ENCODE data around the gene ZNF324B. TPM values are rescaled to one million over a fixed set of nuclear protein-coding genes. Genes with fewer than 3 reads are reported as not detected.

Gene ZNF324B
- total and polyA plus RNA-seq, 2 of the 4 experiments (the other 2 are of a cell fraction), result 3.5 to 4.1 TPM

DNA sequence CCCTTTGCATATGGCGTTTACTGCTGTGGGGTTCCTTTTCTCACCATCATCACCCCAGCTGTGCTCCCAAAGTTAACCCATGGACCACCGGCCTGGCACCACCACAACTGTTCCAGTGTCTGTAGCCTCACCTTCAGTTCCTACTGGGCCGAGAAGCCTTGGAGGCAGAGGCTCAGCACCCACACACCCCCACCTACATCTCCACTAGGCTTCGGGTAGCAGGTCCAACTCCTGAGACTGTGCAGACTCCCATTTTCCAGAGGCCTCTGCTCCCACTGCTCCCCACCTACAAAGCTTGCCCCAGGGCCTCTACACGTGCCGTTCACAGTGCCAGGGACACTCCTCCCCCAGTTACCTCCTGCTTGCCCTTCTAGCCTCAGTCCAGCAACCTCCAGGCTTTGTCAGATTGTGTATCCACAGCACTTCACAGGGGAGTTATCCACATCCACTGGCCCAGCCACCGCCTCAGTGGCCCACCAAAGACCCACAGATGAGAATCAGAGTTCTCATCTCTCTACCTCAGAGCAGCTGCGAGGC lies 46.3 kb downstream of the ZNF324B start:
- intact Hi-C loops (cut with micrococcal nuclease) (no loop called here), dilution Hi-C loops (cut with HindIII; ENCODE audit: low sequenced_read_pairs, unreplicated experiment) (no loop called here), in situ Hi-C loops (cut with MboI; ENCODE audit: low sequenced_read_pairs) (no loop called here)
- no peak overlapping the region; the same call in 1 of the 2 replicates for H2AK5ac ChIP-seq (ENCODE audit: low read depth, low read length)
- no peak overlapping the region for H2BK15ac ChIP-seq (ENCODE audit: low read depth, low read length)
- H3K56ac ChIP-seq (ENCODE audit: extremely low read depth, insufficient read depth, low read length), result no peak overlapping the region
- no peak overlapping the region for H3K23ac ChIP-seq (ENCODE audit: low read depth, low read length)
- no peak overlapping the region for H4K8ac ChIP-seq (ENCODE audit: low read depth in 2 of 2, low read length in 2 of 2)
- peaks cover 6 to 11% of the 10 kb centered on the region in 2 experiments for H3K79me1 ChIP-seq (ENCODE audit: low read depth in 1 of 2, low read length in 2 of 2)
- H3K14ac ChIP-seq (replicated peaks; ENCODE audit: low read depth, low read length), result no peak overlapping the region
- H3K9ac ChIP-seq (ENCODE audit: low read depth, low read length), result no peak overlapping the region
- no peak overlapping the region for H4K91ac ChIP-seq (ENCODE audit: insufficient read depth, low read depth, low read length)
- TF ChIP-seq CHD1 (IDR thresholded peaks at IDR 0.05; ENCODE audit: low read depth, low read length) (no peak), MAZ (IDR thresholded peaks at IDR 0.05; ENCODE audit: borderline replicate concordance, low read depth, low read length) (no peak), RFX5 (IDR thresholded peaks at IDR 0.05; ENCODE audit: low read depth, low read length) (no peak), MXI1 (IDR thresholded peaks at IDR 0.05; ENCODE audit: borderline replicate concordance, low read depth, low read length) (no peak), RAD21 (IDR thresholded peaks at IDR 0.05; ENCODE audit: low read length) (no peak), CTCF (conservative IDR thresholded peaks at IDR 0.05; ENCODE audit: low read depth, low read length) (no peak), ELK1 (IDR thresholded peaks at IDR 0.05; ENCODE audit: borderline replicate concordance, low read depth, low read length) (no peak), FOS (IDR thresholded peaks at IDR 0.05; ENCODE audit: low read depth, low read length) (no peak), POLR2A (IDR thresholded peaks at IDR 0.05; ENCODE audit: low read depth, low read length) (no peak), BHLHE40 (IDR thresholded peaks at IDR 0.05; ENCODE audit: low read depth, low read length) (no peak), RCOR1 (IDR thresholded peaks at IDR 0.05; ENCODE audit: insufficient replicate concordance, low read length) (no peak), MAFK (IDR thresholded peaks at IDR 0.05; ENCODE audit: low read depth, low read length) (no peak), NFE2L2 (IDR thresholded peaks at IDR 0.05; ENCODE audit: low read depth, low read length) (no peak), CEBPB (IDR thresholded peaks at IDR 0.05; ENCODE audit: low read depth, low read length) (no peak), SMC3 (IDR thresholded peaks at IDR 0.05; ENCODE audit: low read depth, low read length) (no peak)
- TF ChIP-seq, protein P1, sequence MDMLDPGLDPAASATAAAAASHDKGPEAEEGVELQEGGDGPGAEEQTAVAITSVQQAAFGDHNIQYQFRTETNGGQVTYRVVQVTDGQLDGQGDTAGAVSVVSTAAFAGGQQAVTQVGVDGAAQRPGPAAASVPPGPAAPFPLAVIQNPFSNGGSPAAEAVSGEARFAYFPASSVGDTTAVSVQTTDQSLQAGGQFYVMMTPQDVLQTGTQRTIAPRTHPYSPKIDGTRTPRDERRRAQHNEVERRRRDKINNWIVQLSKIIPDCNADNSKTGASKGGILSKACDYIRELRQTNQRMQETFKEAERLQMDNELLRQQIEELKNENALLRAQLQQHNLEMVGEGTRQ (IDR thresholded peaks at IDR 0.05; ENCODE audit: low read depth, low read length), result no peak
- DNase-seq (no peak), ATAC-seq (ENCODE audit: low read depth) (no peak)
- H3K18ac ChIP-seq (ENCODE audit: low read depth, low read length), result no peak overlapping the region
- H2AK9ac ChIP-seq (replicated peaks; ENCODE audit: low read depth, low read length, poor library complexity), result peak overlapping the region; percentile 65
- no peak overlapping the region for H3K27ac ChIP-seq (ENCODE audit: insufficient read depth, low read length)
- no peak overlapping the region for H3K4me2 ChIP-seq (ENCODE audit: low read depth, low read length)
- ChIA-PET POLR2A (ENCODE audit: unreplicated experiment) (no interaction called here), CTCF (no interaction called here)
- no peak overlapping the region for H2BK5ac ChIP-seq (ENCODE audit: low read depth, low read length, poor library complexity, severe bottlenecking)
- H3K4me3 ChIP-seq (ENCODE audit: insufficient read depth, low read depth, low read length), result no peak overlapping the region
- H2BK20ac ChIP-seq (ENCODE audit: low read depth, low read length), result no peak overlapping the region
- H2BK120ac ChIP-seq (ENCODE audit: low read depth, low read length), result no peak overlapping the region
- no TSS peak for BruUV-seq (replicated peaks)
- 76% methylated on average over 3 of the region's 8 CpGs; no CpG with 5 or more reads in 1 of the 2 experiments for WGBS, 2 experiments (ENCODE audit: extremely low coverage in 2 of 2, insufficient read length in 1 of 2)
- H3K9me3 ChIP-seq (ENCODE audit: control insufficient read depth, insufficient read depth, low read length), result no peaks in the 10 kb centered on the region
- H3K4me1 ChIP-seq (ENCODE audit: control insufficient read depth, insufficient read depth, low read length), result peaks cover 4% of the 10 kb centered on the region; the same call in 1 of the 2 replicates
- H3K36me3 ChIP-seq (ENCODE audit: control insufficient read depth, insufficient read depth, low read length), result no peaks in the 10 kb centered on the region
- H2AFZ ChIP-seq (replicated peaks; ENCODE audit: low read length, poor library complexity), result no peak overlapping the region
- no peak overlapping the region for H3K4ac ChIP-seq (ENCODE audit: low read depth, low read length)
- no peak overlapping the region for H4K5ac ChIP-seq (ENCODE audit: low read depth, low read length)
- H4K20me1 ChIP-seq (ENCODE audit: insufficient read depth, low read length), result no peaks in the 10 kb centered on the region
- peaks cover 14% of the 10 kb centered on the region for H3K9me1 ChIP-seq (ENCODE audit: insufficient read depth, low read length)
- no peaks in the 10 kb centered on the region for H3K27me3 ChIP-seq (ENCODE audit: control insufficient read depth, insufficient read depth, low read length)
